ENCODE data around the gene COLGALT1. TPM values are rescaled to one million over a fixed set of nuclear protein-coding genes. Genes with fewer than 3 reads are reported as not detected.

COLGALT1 gene
- total RNA-seq, 1 donor from 2014 or later: 31.5 TPM

DNA sequence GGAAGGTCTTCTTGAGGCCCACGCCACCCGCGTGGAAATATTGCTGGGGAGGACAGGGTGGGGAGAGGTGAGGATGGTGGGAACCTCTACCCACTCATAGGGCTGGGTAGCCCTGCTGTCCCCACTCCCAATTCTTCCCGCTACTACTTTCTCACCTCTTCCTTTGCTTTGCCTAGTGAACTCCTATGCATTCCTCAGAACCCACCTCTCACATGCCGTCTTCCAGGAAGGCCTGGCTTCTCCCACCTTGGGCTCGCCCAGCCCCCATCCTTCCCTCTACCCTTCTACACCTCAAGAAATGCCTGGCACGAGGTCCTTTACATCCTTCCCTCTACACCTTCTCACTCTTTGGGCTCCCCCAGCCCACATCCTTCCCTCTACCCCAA, 62.4 kb downstream of the COLGALT1 start:
- ATAC-seq (no peak), DNase-seq (ENCODE audit: low spot score) (no peak)

DNA sequence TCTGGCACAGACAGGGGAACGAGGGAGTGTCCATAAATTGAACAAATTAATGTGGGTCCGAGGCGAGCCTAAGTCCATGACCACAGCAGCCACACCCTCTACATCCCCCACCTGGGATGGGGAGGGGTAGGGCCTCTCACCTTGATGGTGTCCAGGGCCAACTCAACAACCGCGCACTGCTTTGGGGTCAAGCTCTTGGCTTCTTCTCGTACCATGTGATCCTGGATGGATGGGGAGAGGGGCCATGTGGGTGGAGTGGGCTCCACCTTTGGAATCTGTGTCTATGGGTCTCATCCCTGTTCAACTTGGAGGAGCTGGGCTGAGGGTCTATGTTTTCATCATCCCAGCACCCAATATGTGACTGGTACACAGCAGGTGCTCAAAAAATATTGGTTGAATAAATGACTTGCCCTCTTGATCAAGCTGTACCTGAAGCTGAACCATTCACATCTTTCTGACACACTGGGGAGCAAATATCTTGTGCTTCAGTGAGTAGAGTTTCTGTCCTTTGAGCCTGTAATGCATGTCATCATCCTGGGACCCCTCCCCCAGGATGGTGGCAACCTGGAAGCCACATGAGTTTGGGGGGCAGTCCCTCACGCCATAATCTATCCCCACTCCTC, 62.9 kb downstream of the COLGALT1 start:
- DNase-seq (ENCODE audit: low spot score): no peak
- no peak for ATAC-seq

DNA sequence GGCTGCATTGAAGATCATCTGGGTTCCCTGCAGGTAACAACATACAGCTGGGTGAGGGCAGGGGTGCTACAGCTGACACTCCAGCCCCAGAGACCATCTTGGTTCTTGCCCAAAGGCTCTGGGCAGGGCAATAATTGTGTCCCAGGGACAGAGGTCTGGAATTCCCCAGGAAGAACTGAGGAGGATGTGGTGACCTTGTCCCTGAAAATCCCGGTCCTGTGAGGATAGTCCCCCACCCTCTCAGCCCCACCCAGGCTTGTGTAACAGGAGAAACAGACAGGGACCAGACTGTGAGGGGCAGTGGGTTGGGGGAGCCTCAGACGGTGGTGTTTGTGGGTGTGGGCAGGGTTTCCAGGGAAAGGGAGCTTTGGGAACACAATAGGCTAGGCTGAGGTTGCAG, 63.5 kb downstream of the COLGALT1 start:
- no peak for ATAC-seq

GRCh38 chr19:17620696-17621095, 65.2 kb downstream of the COLGALT1 start:
- ATAC-seq: no peak
- no peak for DNase-seq (ENCODE audit: low spot score)

More for the DNA sequence above, 63.5 kb downstream of the COLGALT1 start:
- DNase-seq (ENCODE audit: low spot score): no peak

- ATAC-seq (no peak), DNase-seq (ENCODE audit: low spot score) (no peak)
Observed at GRCh38 chr19:17623224-17623935, 67.9 kb downstream of the COLGALT1 start.

- DNase-seq (ENCODE audit: low spot score) (no peak), ATAC-seq (no peak)
Observed at GRCh38 chr19:17624314-17624991, 69.0 kb downstream of the COLGALT1 start.

DNA sequence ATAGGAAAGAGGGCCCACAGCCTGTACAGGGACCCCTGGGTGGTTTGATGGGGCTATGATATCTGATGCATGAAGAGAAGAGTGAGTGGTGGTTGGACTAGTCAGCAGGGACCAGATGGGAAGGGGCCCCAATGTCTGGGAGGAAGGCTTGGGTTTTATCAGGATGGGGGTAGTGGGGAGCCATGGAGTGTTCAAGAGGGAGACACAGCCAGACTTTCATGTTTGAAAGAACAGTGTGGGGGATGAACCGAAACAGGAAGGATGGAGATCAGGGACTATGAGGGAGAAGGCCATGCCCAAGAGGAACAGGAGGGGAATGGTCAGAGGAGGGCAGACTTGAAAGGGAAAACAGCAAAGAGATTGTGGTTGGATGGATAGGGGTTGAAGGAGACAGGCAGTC, 69.6 kb downstream of the COLGALT1 start:
- DNase-seq (ENCODE audit: low spot score): no peak
- ATAC-seq: no peak

GRCh38 chr19:17625980-17626379, 70.5 kb downstream of the COLGALT1 start:
- DNase-seq (ENCODE audit: low spot score) (no peak), ATAC-seq (no peak)

GRCh38 chr19:17626456-17627015, 71.1 kb downstream of the COLGALT1 start:
- ATAC-seq (no peak), DNase-seq (ENCODE audit: low spot score) (no peak)

GRCh38 chr19:17627161-17627560, 71.7 kb downstream of the COLGALT1 start:
- ATAC-seq: no peak
- DNase-seq (ENCODE audit: low spot score): no peak

DNA sequence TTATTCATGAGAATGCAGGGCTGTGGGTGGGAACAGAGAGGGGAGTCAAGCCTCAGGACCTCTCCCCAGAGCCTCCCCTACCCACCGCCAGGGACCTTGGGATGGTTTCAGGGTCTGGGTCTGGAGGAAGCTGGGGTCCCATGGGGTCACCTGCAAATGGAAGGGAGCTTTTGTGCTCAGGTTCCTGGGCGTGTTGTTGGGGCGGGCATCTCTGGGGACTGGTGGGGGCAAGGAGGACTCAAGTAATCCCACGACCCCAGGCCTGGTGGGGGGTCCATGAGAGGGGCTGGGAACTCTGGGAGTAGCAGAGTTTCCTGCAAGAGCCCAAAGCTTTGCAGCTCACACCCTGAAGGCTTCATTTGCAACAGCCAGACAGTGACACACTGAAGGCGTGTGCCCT, 72.5 kb downstream of the COLGALT1 start:
- no peak for ATAC-seq
- DNase-seq (ENCODE audit: low spot score): no peak

GRCh38 chr19:17629760-17630159, 74.3 kb downstream of the COLGALT1 start:
- no peak for DNase-seq (ENCODE audit: low spot score)

DNA sequence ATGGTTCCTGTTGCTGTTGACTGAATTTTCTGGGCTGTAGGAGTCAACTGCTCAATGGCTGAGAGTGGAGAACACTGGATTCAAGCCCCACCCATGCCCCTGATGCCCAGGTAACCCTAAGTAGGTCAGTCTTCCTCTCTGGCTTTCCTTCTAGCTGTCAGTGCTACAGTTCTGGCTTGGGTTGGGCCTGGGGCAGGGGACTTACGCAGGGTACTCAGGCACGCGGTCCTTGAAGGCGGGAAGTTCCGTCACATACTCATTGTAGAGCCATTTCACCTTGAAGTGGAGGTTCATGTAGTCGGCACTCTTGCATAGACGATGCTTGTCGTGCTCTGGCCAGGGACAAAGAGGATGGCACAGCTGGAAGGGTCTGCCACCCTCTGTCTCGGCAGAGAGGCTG, 77.1 kb downstream of the COLGALT1 start:
- ATAC-seq (no peak), DNase-seq (ENCODE audit: low spot score) (no peak)

More at GRCh38 chr19:17629760-17630159, 74.3 kb downstream of the COLGALT1 start:
- no peak for ATAC-seq

Other genes with a start within 250 kb of the COLGALT1 start
- gene MRPL34, start 249.8 kb upstream of the COLGALT1 start, total RNA-seq: 148 TPM
- gene DDA1, start 246.1 kb upstream of the COLGALT1 start, total RNA-seq: 10.9 TPM
- gene ANO8, start 220.8 kb upstream of the COLGALT1 start, total RNA-seq: 9.6 TPM
- gene GTPBP3, start 218.1 kb upstream of the COLGALT1 start, total RNA-seq: 14.3 TPM
- 4.6 TPM for gene PLVAP, start 178.3 kb upstream of the COLGALT1 start, total RNA-seq
- gene CCDC194, start 161.5 kb upstream of the COLGALT1 start, total RNA-seq: 0.50 TPM
- gene BST2, start 150.0 kb upstream of the COLGALT1 start, total RNA-seq: 103 TPM
- 22.6 TPM for gene MVB12A, start 135.6 kb upstream of the COLGALT1 start, total RNA-seq
- 0.15 TPM for gene TMEM221, start 107.0 kb upstream of the COLGALT1 start, total RNA-seq
- not detected for gene NXNL1, start 94.7 kb upstream of the COLGALT1 start, total RNA-seq
- 7.0 TPM for gene SLC27A1, start 85.1 kb upstream of the COLGALT1 start, total RNA-seq
- gene PGLS, start 44.0 kb upstream of the COLGALT1 start, total RNA-seq: 38.9 TPM
- gene UNC13A, start 132.7 kb downstream of the COLGALT1 start, total RNA-seq: 0.13 TPM
- 14.3 TPM for gene MAP1S, start 163.8 kb downstream of the COLGALT1 start, total RNA-seq
- 1.7 TPM for gene FCHO1, start 195.8 kb downstream of the COLGALT1 start, total RNA-seq
- gene B3GNT3, start 239.5 kb downstream of the COLGALT1 start, total RNA-seq: 1.2 TPM